ENCODE data around the gene CATSPERE. TPM values are rescaled to one million over a fixed set of nuclear protein-coding genes. Genes with fewer than 3 reads are reported as not detected.

Gene CATSPERE
- total and polyA plus RNA-seq, 2 donors (not counting 3 experiments of a cell fraction or from before 2014, with no cell fraction given): 0.61 to 1.9 TPM

DNA sequence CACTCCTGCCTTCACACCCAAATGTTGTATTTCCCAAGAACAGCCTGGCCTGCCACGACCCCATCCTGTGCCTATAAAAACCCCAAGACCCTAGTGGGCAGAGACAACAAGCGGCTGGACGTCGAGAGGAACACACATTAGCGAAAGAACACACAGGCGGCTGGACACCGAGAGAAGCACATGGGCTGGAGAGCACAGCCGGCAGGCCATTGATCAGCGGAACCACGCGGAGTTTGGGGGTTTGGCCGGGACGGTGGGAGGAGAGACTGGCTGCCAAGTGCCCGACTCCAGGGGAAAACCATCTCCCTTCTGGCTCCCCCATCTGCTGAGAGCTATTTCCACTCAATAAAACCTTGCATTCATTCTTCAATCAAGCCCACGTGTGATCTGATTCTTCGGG, 181.5 kb downstream of the CATSPERE start:
- BruUV-seq (replicated peaks): no TSS peak
- CTCF ChIA-PET: no interaction called here
- POLR2A ChIA-PET: no interaction called here
- Histone ChIP-seq H3K27ac (ENCODE audit: insufficient read depth, low read depth, low read length) (no peak overlapping the region), H3K9me3 (replicated peaks; ENCODE audit: control insufficient read depth, insufficient read depth, low read length) (no peaks in the 10 kb centered on the region), H3K79me2 (ENCODE audit: control insufficient read depth, insufficient read depth, low read length) (no peaks in the 10 kb centered on the region), H3K9ac (replicated peaks; ENCODE audit: extremely low read depth, insufficient read depth, low read length) (no peak overlapping the region), H4K20me1 (replicated peaks; ENCODE audit: control insufficient read depth, extremely low read depth, insufficient read depth, low read length) (no peaks in the 10 kb centered on the region), H3K4me1 (ENCODE audit: control insufficient read depth, extremely low read depth, insufficient read depth, low read length) (no peaks in the 10 kb centered on the region), H3K27me3 (ENCODE audit: control insufficient read depth in 2 of 2, insufficient read depth in 2 of 2, low read length in 2 of 2) (peaks cover 6 to 14% of the 10 kb centered on the region in 2 experiments), H3K4me3 (replicated peaks in 1 of 3; ENCODE audit: insufficient read depth in 1 of 3, low read depth in 1 of 3, low read length in 3 of 3) (no peak overlapping the region), H2AFZ (ENCODE audit: low read depth, low read length) (no peak overlapping the region), H3K4me2 (ENCODE audit: insufficient read depth, low read length) (no peak overlapping the region), H3K9me1 (replicated peaks; ENCODE audit: control insufficient read depth, extremely low read depth, insufficient read depth, low read length) (no peaks in the 10 kb centered on the region), H3K36me3 (ENCODE audit: control insufficient read depth in 2 of 2, extremely low read depth in 1 of 2, insufficient read depth in 2 of 2, low read length in 2 of 2) (no peaks in the 10 kb centered on the region)
- intact Hi-C loops (cut with micrococcal nuclease) (no loop called here), dilution Hi-C loops (cut with MboI; ENCODE audit: extremely low pct_ligation_motif_present, low sequenced_read_pairs) (no loop called here)
- no peak for FAIRE-seq
- DNase-seq (ENCODE audit: low read depth, low spot score): no peak
- TF ChIP-seq EZH2 (IDR thresholded peaks at IDR 0.05; ENCODE audit: borderline replicate concordance, low read depth, low read length, severe bottlenecking) (no peak), MYC (IDR thresholded peaks at IDR 0.05; ENCODE audit: low read depth, low read length) (no peak), FOS (IDR thresholded peaks at IDR 0.05; ENCODE audit: borderline replicate concordance, insufficient read depth, low read length) (no peak), GATA2 (IDR thresholded peaks at IDR 0.05; ENCODE audit: insufficient read depth, insufficient read length, low read depth, low read length) (no peak), POLR2AphosphoS5 (IDR thresholded peaks at IDR 0.05; ENCODE audit: insufficient read depth, low read depth, low read length) (no peak), CTCF (IDR thresholded peaks at IDR 0.05; ENCODE audit: extremely low read depth in 1 of 2, insufficient read depth in 1 of 2, low read depth in 1 of 2, low read length in 2 of 2) (no peak), JUN (IDR thresholded peaks at IDR 0.05; ENCODE audit: borderline replicate concordance, insufficient read depth, insufficient read length, low read depth) (no peak), POLR2A (IDR thresholded peaks at IDR 0.05; ENCODE audit: low read depth, low read length) (no peak), MAX (IDR thresholded peaks at IDR 0.05; ENCODE audit: insufficient read depth, insufficient read length) (no peak)

Measured in endothelial cell of umbilical vein (primary cell).